ENCODE results near the gene PPM1H.

- no peak for TF ChIP-seq EZH2 (IDR thresholded peaks at IDR 0.05; ENCODE audit: borderline replicate concordance, low read depth, low read length, poor library complexity, severe bottlenecking)
- no peak for TF ChIP-seq CTCF (conservative IDR thresholded peaks at IDR 0.05; ENCODE audit: low read depth, low read length)
Measured at GRCh38 chr12:62651138-62651537, 283.8 kb downstream of the PPM1H start.

All from A673 (cell line).